Ovary (tissue), 9 donors: ENCODE results near the gene PGBD2. TPM values are rescaled to one million over a fixed set of nuclear protein-coding genes. Genes with fewer than 3 reads are reported as not detected.

Experiments
- DNase-seq, 5 donors: peaks; one replicate each; pipeline ENCODE4 v3.0.0-alpha.2; 2019 to 2020
- H3K27ac ChIP-seq, 2 donors: fragments of 200-600 bp; one replicate each; pipeline versions ENCODE4 v1.5.1 to v1.8.0; 2019 to 2022
- H3K27me3 ChIP-seq: fragments of 200-600 bp; one replicate; pipeline ENCODE4 v1.8.0; 2022
- H3K36me3 ChIP-seq: fragments of 200-600 bp; sonication (generic); one replicate; pipeline ENCODE4 v1.5.1; 2019
- H3K4me1 ChIP-seq: one replicate; pipeline ENCODE4 v1.8.1; 2013; ENCODE audit warnings: mild to moderate bottlenecking, moderate library complexity; ENCODE audit not compliant: insufficient read depth
- H3K4me3 ChIP-seq: fragments of 200-600 bp; sonication (generic); one replicate; pipeline ENCODE4 v1.5.1; 2017
- H3K9me3 ChIP-seq, 2 donors: fragments of 200-600 bp in 1 of 2; sonication (generic) in 1 of 2; one replicate each; pipeline versions ENCODE4 v1.5.1 to v1.8.1; 2013 to 2019; ENCODE audit warnings: mild to moderate bottlenecking in 1 of 2, moderate library complexity in 1 of 2
- CTCF ChIP-seq, 3 donors: fragments of 450-650 bp in 2 of 3; fragments of 200-600 bp in 1 of 3; IDR thresholded peaks; one replicate each; pipeline versions ENCODE4 v1.5.1 to v1.8.0; 2016 to 2022; ENCODE audit warnings: antibody characterized with exemption in 3 of 3, mild to moderate bottlenecking in 1 of 3
- EP300 ChIP-seq: sonication (generic); formaldehyde crosslinking; IDR thresholded peaks from one replicate; pipeline ENCODE4 v1.6.1; 2017; ENCODE audit warnings: antibody characterized with exemption
- POLR2A ChIP-seq: fragments of 450-650 bp; IDR thresholded peaks from one replicate; pipeline ENCODE4 v1.6.1; 2017; ENCODE audit warnings: antibody characterized with exemption, mild to moderate bottlenecking, moderate library complexity
- WGBS, 3 donors: extraction: QIAGEN DNeasy Blood & Tissue Kit in 1 of 3; methylation state at CpG; one replicate each; pipeline versions ENCODE4 v1.1.5 to v1.1.7; 2013 to 2017; 5-methylcytosine and 5-hydroxymethylcytosine counted together
- intact Hi-C, 4 donors: fragments of 100-400 bp; cut with DNase I; formaldehyde crosslinking; loops; one replicate each; pipeline versions ENCODE4 v1.11.0 to v1.15.1; 2022 to 2023
- polyA plus RNA-seq, 2 donors: library from polyadenylated mRNA; stranded (reverse); fragments of 200-250 nt in 1 of 2; fragments of 350-450 nt in 1 of 2; fragmentation: Illumina TruSeq in 1 of 2; extraction: RNeasy Lipid Tissue Mini Kit (QIAGEN cat#74804) in 1 of 2; gene quantifications; one replicate each; pipeline ENCODE4 v1.2.3, GENCODE V29; 2013 to 2014
- total RNA-seq, 7 donors: library from RNA; depleted of rRNA in 2 of 7; stranded (reverse); fragments of >200 nt in 2 of 7; fragmentation: NEBNext Ultra II Directional in 3 of 7; extraction: Animal tissue kit (Norgen Biotek cat#: 25700) in 3 of 7; gene quantifications; one replicate each; pipeline versions ENCODE4 v1.1.0 to v1.2.4, GENCODE V29; 2016 to 2023
- donor health status: DM: no; HTN: no; CAD: no; lungs with moderate emphysema.
- donor health status: DM: no; HTN: no; CAD: no.
- donor health status: Bipolar disorder and iron deficiency.
- donor health status: DM: yes; HTN: yes; CAD: no.
- donor health status: DM: no; HTN: no; CAD: no.
- donor health status: DM: yes; HTN: yes; CAD: no.

The PGBD2 gene
- total and polyA plus RNA-seq, 9 donors, result 3.9 to 10.7 (median 7.1) TPM

GRCh38 chr1:248910761-248911160 is 4.7 kb downstream of the PGBD2 start:
- H3K27me3 ChIP-seq, result no peaks in the 10 kb centered on the region
- H3K27ac ChIP-seq, result no peak overlapping the region
- peaks cover 1% of the 10 kb centered on the region for H3K4me1 ChIP-seq
- no peak for DNase-seq
- H3K4me3 ChIP-seq, result no peak overlapping the region
- 95 to 97% (median 96%) methylated on average over 6 of the region's 6 CpGs for WGBS, 3 donors
- no peak for TF ChIP-seq EP300
- no peaks in the 10 kb centered on the region for H3K36me3 ChIP-seq
- no peaks in the 10 kb centered on the region for H3K9me3 ChIP-seq
- intact Hi-C loops, result no loop called here

DNA sequence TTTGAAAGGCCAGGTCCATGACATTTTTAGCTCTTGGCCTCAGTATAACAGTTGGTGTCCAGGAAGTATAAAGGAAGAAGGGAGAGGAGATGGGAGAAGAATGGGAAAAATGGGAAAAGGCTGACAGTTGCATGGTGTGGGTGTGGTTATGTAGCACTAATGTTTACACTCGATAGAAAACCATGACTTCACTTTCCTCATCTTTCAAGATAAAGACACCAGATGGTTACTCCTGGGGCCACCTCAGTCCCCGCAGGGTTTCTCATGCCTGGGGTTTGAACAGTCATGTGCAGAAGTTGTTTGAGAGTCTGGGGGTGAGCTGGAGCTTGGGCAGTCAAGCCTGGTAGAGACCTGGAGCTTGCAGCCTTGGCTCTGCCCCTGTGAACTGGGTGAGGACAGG is 7.9 kb downstream of the PGBD2 start:
- no peak for DNase-seq
- Histone ChIP-seq H3K36me3 (no peaks in the 10 kb centered on the region), H3K27ac (no peak overlapping the region), H3K9me3 (no peaks in the 10 kb centered on the region), H3K4me1 (peaks cover 1% of the 10 kb centered on the region), H3K27me3 (no peaks in the 10 kb centered on the region), H3K4me3 (no peak overlapping the region)
- intact Hi-C loops, result no loop called here
- WGBS, 3 donors, result 55 to 78% (median 59%) methylated on average over 2 of the region's 2 CpGs
- TF ChIP-seq EP300, result no peak
- no peak for TF ChIP-seq POLR2A
- TF ChIP-seq CTCF (IDR thresholded peaks at IDR 0.05), result no peak

DNA sequence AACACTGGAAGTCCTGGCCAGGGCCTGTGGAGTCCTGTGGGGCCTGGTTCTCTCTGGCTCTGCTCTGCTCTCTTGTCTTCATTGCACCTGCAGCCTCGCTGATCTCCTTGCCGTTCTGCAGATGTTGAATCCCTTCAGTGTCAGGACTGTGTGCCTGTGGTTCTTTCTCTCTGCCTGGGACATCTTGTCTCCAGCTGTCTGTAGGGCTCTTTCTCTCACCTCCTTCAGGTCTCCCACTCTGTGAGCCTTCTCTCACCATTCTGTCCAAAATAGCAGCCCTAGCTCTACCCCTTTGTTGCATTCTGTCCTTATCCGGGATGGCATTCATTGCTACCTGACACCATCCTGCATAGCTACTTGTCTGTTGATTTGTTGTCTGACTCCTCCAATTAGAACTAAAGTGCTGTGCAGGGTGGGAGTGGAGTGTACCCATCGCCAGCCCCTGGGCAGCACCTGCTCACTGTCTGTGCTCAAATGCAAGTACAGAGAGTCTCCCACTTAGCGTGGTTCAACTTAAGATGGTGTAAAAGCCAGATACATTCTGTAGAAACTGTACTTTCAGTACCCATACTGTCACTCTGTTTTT is 8.9 kb downstream of the PGBD2 start:
- no peaks in the 10 kb centered on the region for H3K4me1 ChIP-seq
- intact Hi-C loops, result no loop called here
- no peak for TF ChIP-seq CTCF (IDR thresholded peaks at IDR 0.05)
- TF ChIP-seq POLR2A, result no peak
- no peak for TF ChIP-seq EP300
- H3K9me3 ChIP-seq, result no peaks in the 10 kb centered on the region
- no peaks in the 10 kb centered on the region for H3K36me3 ChIP-seq
- no peaks in the 10 kb centered on the region for H3K27me3 ChIP-seq
- no peak overlapping the region for H3K27ac ChIP-seq
- H3K4me3 ChIP-seq, result no peak overlapping the region
- DNase-seq, result no peak
- WGBS, 3 donors, result 91 to 96% (median 95%) methylated on average over 5 of the region's 5 CpGs

- intact Hi-C loops, result no loop called here
- H3K36me3 ChIP-seq, result no peaks in the 10 kb centered on the region
- 93 to 97% (median 95%) methylated on average over 8 of the region's 8 CpGs for WGBS, 3 donors
Observed at GRCh38 chr1:248918131-248918530, 12.1 kb downstream of the PGBD2 start.

More at GRCh38 chr1:248918131-248918530, 12.1 kb downstream of the PGBD2 start:
- DNase-seq, result no peak
- H3K27ac ChIP-seq, result no peak overlapping the region
- TF ChIP-seq EP300 (no peak), CTCF (IDR thresholded peaks at IDR 0.05) (no peak), POLR2A (no peak)
- H3K4me3 ChIP-seq, result no peak overlapping the region
- H3K9me3 ChIP-seq, result no peaks in the 10 kb centered on the region
- no peaks in the 10 kb centered on the region for H3K4me1 ChIP-seq
- no peaks in the 10 kb centered on the region for H3K27me3 ChIP-seq
